ENCODE data around the gene EEF2.

DNA sequence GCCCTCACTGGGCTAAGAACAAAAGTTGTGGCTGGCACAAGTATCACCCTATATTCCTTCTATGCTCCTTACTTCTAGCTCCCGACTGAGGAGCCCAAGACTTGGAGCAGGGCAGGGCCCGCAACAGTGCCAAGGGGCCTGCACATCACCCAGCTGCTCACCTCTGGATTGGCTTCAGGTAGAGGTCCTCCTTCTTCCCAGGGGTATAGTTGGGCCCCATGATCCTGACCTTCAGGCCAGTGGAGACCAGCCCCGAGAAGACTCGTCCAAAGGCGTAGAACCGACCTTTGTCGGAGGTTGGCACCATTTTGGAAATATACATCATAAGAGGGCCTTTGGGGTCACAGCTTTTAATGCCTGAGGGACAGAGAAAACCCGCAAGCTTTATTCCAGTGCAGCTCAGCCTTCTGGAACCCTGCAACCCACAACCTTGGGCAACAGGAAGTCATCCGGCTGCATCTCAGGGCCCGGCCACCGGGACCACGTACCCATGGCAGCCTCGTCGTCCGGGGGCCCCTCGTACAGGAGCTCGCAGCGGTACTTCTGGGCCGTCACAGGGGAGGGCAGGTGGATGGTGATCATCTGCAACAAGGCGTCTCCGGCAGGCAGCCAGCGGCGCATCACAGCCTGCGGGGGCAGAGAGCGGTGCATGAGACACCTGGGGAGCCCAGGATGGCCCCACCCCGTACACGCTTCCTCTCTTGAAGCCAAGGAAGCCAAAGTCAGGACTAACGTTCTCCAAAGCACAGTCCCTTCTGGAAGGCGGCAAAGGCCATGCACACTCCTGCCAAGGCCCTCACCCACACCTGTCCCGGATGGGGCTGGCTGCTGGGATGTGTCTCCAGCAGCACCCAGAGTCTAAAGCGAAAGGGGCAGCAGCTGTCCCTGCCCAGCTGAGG is 4.7 kb downstream of the EEF2 start:
- TF ChIP-seq CTCF (IDR thresholded peaks at IDR 0.05; ENCODE audit: low read length) (no peak), EZH2 (IDR thresholded peaks at IDR 0.05; ENCODE audit: borderline replicate concordance, low read length) (no peak)
